ENCODE results near the gene CHID1. TPM values are rescaled to one million over a fixed set of nuclear protein-coding genes. Genes with fewer than 3 reads are reported as not detected.

Gene CHID1
- total RNA-seq, 2 donors from 2014 or later: 46.9 to 78.7 TPM

- H3K36me3 ChIP-seq: no peaks in the 10 kb centered on the region
These were observed 17.5 kb downstream of the CHID1 start for GRCh38 chr11:893008-893654.

GRCh38 chr11:890794-891540 lies 19.6 kb downstream of the CHID1 start:
- Histone ChIP-seq H3K36me3 (no peaks in the 10 kb centered on the region), H3K9me3 (no peaks in the 10 kb centered on the region), H3K4me3 (no peak overlapping the region), H3K27me3 (no peaks in the 10 kb centered on the region), H3K4me1 (no peaks in the 10 kb centered on the region), H3K27ac (no peak overlapping the region)
- no peak for TF ChIP-seq CTCF (IDR thresholded peaks at IDR 0.05)
- no peak for DNase-seq (ENCODE audit: low spot score)

More at GRCh38 chr11:893008-893654, 17.5 kb downstream of the CHID1 start:
- Histone ChIP-seq H3K4me3 (no peak overlapping the region), H3K4me1 (no peaks in the 10 kb centered on the region), H3K27ac (no peak overlapping the region), H3K27me3 (no peaks in the 10 kb centered on the region), H3K9me3 (no peaks in the 10 kb centered on the region)
- TF ChIP-seq CTCF (IDR thresholded peaks at IDR 0.05): no peak
- DNase-seq (ENCODE audit: low spot score): no peak

GRCh38 chr11:889687-890475 lies 20.7 kb downstream of the CHID1 start:
- Histone ChIP-seq H3K36me3 (no peaks in the 10 kb centered on the region), H3K27me3 (no peaks in the 10 kb centered on the region), H3K4me3 (no peak overlapping the region), H3K27ac (no peak overlapping the region), H3K9me3 (no peaks in the 10 kb centered on the region), H3K4me1 (no peaks in the 10 kb centered on the region)
- DNase-seq (ENCODE audit: low spot score): no peak
- no peak for TF ChIP-seq CTCF (IDR thresholded peaks at IDR 0.05)

- no peaks in the 10 kb centered on the region for H3K27me3 ChIP-seq
- no peak for TF ChIP-seq CTCF (IDR thresholded peaks at IDR 0.05)
- no peaks in the 10 kb centered on the region for H3K36me3 ChIP-seq
These were observed 21.4 kb downstream of the CHID1 start for GRCh38 chr11:889257-889656.

GRCh38 chr11:888310-889212 lies 22.0 kb downstream of the CHID1 start:
- Histone ChIP-seq H3K27me3 (no peaks in the 10 kb centered on the region), H3K4me1 (no peaks in the 10 kb centered on the region), H3K27ac (no peak overlapping the region), H3K9me3 (no peaks in the 10 kb centered on the region), H3K4me3 (no peak overlapping the region), H3K36me3 (no peaks in the 10 kb centered on the region)
- no peak for DNase-seq (ENCODE audit: low spot score)
- no peak for TF ChIP-seq CTCF (IDR thresholded peaks at IDR 0.05)

More at GRCh38 chr11:889257-889656, 21.4 kb downstream of the CHID1 start:
- Histone ChIP-seq H3K4me1 (no peaks in the 10 kb centered on the region), H3K9me3 (no peaks in the 10 kb centered on the region), H3K27ac (no peak overlapping the region), H3K4me3 (no peak overlapping the region)
- DNase-seq (ENCODE audit: low spot score): no peak
